Lung (tissue), 12 donors: ENCODE results near the gene MTSS2. TPM values are rescaled to one million over a fixed set of nuclear protein-coding genes. Genes with fewer than 3 reads are reported as not detected.

ENCODE experiments used
- ATAC-seq: fragments of 200-7000 bp; cut with Tn5 transposase; one replicate; pipeline ENCODE4 v1.9.1; 2020; ENCODE audit warnings: moderate number of reproducible peaks; ENCODE audit not compliant: insufficient read depth, low FRiP score
- DNase-seq, 3 donors: peaks; one replicate each; pipeline ENCODE4 v3.0.0-alpha.2; 2013 to 2017
- H3K27ac ChIP-seq, 2 donors: one replicate each; pipeline ENCODE4 v1.5.1; 2013; ENCODE audit warnings: mild to moderate bottlenecking in 2 of 2, moderate library complexity in 2 of 2, control low read depth in 1 of 2, inconsistent platforms in 1 of 2, low read depth in 1 of 2, low read length in 1 of 2
- H3K27me3 ChIP-seq, 3 donors: one replicate each; pipeline ENCODE4 v1.5.1; 2013; ENCODE audit warnings: low read length in 2 of 3; ENCODE audit not compliant: control insufficient read depth in 3 of 3, insufficient read depth in 3 of 3
- H3K36me3 ChIP-seq, 4 donors: one replicate each; pipeline ENCODE4 v1.5.1; 2013; ENCODE audit warnings: low read length in 4 of 4, mild to moderate bottlenecking in 1 of 4, moderate library complexity in 1 of 4; ENCODE audit not compliant: control insufficient read depth in 4 of 4, insufficient read depth in 4 of 4
- H3K4me1 ChIP-seq, 5 donors: one replicate each; pipeline ENCODE4 v1.5.1; 2013; ENCODE audit warnings: low read length in 5 of 5, mild to moderate bottlenecking in 2 of 5, moderate library complexity in 1 of 5; ENCODE audit not compliant: control insufficient read depth in 5 of 5, insufficient read depth in 5 of 5
- H3K4me3 ChIP-seq: one replicate; pipeline ENCODE4 v1.5.1; 2013; ENCODE audit warnings: mild to moderate bottlenecking, control low read depth, moderate library complexity
- H3K9ac ChIP-seq, 2 donors: one replicate each; pipeline ENCODE4 v1.5.1; 2013; ENCODE audit warnings: low read length in 2 of 2, control low read depth in 1 of 2; ENCODE audit not compliant: insufficient read depth in 1 of 2
- H3K9me3 ChIP-seq, 4 donors: one replicate each; pipeline ENCODE4 v1.5.1; 2013; ENCODE audit warnings: low read length in 3 of 4, mild to moderate bottlenecking in 1 of 4, moderate library complexity in 1 of 4; ENCODE audit not compliant: control insufficient read depth in 4 of 4, insufficient read depth in 3 of 4
- CTCF ChIP-seq: IDR thresholded peaks from 2 replicates; pipeline ENCODE4 v1.5.1; 2012; ENCODE audit warnings: mild to moderate bottlenecking; ENCODE audit errors: control extremely low read depth, extremely low read depth
- WGBS, 2 donors: extraction: QIAGEN DNeasy Blood & Tissue Kit; methylation state at CpG; one replicate each; pipeline ENCODE4 v1.1.7; 2013; 5-methylcytosine and 5-hydroxymethylcytosine counted together
- polyA plus RNA-seq, 2 donors: library from polyadenylated mRNA; stranded (reverse); fragments of 200-250 nt; gene quantifications; one replicate each; pipeline ENCODE4 v1.2.1, GENCODE V29; 2013
- total RNA-seq, 2 donors: library from RNA; depleted of rRNA in 1 of 2; stranded (reverse); fragments of >200 nt in 1 of 2; gene quantifications; one replicate each; pipeline ENCODE4 v1.2.1, GENCODE V29; 2014 to 2021
- donor health status: control.
- donor health status: control.
- donor health status: Bipolar disorder and iron deficiency.
- donor health status: healthy.
- donor health status: DM: yes; HTN: yes; CAD: no.

MTSS2 gene
- total and polyA plus RNA-seq, 4 donors = 40.6 to 91.3 (median 73.3) TPM

GRCh38 chr16:70652322-70652721 lies 33.5 kb downstream of the MTSS2 start:
- ATAC-seq = no peak
- Histone ChIP-seq H3K4me3 (no peak overlapping the region), H3K27me3 (no peaks in the 10 kb centered on the region), H3K27ac (no peak overlapping the region), H3K36me3 (no peaks in the 10 kb centered on the region), H3K9ac (no peak overlapping the region), H3K4me1 (peaks cover 0 to 4% (median 0%) of the 10 kb centered on the region in 5 donors), H3K9me3 (no peaks in the 10 kb centered on the region)
- no peak for DNase-seq
- TF ChIP-seq CTCF = no peak
- 92 to 93% methylated on average over 2 of the region's 2 CpGs for WGBS, 2 donors

GRCh38 chr16:70651524-70651923 lies 34.3 kb downstream of the MTSS2 start:
- ATAC-seq = no peak
- no peak for DNase-seq
- no peaks in the 10 kb centered on the region for H3K27me3 ChIP-seq
- TF ChIP-seq CTCF = no peak
- H3K4me1 ChIP-seq = peaks cover 0 to 7% (median 0%) of the 10 kb centered on the region in 5 donors
- no peak overlapping the region for H3K27ac ChIP-seq
- no peak overlapping the region for H3K4me3 ChIP-seq
- no peaks in the 10 kb centered on the region for H3K9me3 ChIP-seq
- WGBS, 2 donors = 89 to 95% methylated on average over 3 of the region's 3 CpGs
- H3K9ac ChIP-seq = no peak overlapping the region
- no peaks in the 10 kb centered on the region for H3K36me3 ChIP-seq

GRCh38 chr16:70650216-70650615 lies 35.6 kb downstream of the MTSS2 start:
- WGBS, 2 donors = 80 to 88% methylated on average over 4 of the region's 4 CpGs
- Histone ChIP-seq H3K4me1 (peaks cover 0 to 10% (median 0%) of the 10 kb centered on the region in 5 donors), H3K36me3 (no peaks in the 10 kb centered on the region), H3K4me3 (no peak overlapping the region), H3K9ac (no peak overlapping the region), H3K27me3 (no peaks in the 10 kb centered on the region), H3K27ac (no peak overlapping the region), H3K9me3 (peaks cover 0 to 1% (median 0%) of the 10 kb centered on the region in 4 donors)
- no peak for DNase-seq
- no peak for TF ChIP-seq CTCF
- no peak for ATAC-seq

GRCh38 chr16:70649300-70649699 lies 36.6 kb downstream of the MTSS2 start:
- no peaks in the 10 kb centered on the region for H3K36me3 ChIP-seq
- no peak overlapping the region for H3K9ac ChIP-seq
- H3K27ac ChIP-seq = no peak overlapping the region
- H3K27me3 ChIP-seq = no peaks in the 10 kb centered on the region
- TF ChIP-seq CTCF = no peak
- no peak overlapping the region for H3K4me3 ChIP-seq
- no peak for DNase-seq
- peaks cover 0 to 10% (median 0%) of the 10 kb centered on the region in 5 donors for H3K4me1 ChIP-seq
- H3K9me3 ChIP-seq = peaks cover 0 to 1% (median 0%) of the 10 kb centered on the region in 4 donors
- no peak for ATAC-seq
- 91 to 92% methylated on average over 7 of the region's 7 CpGs for WGBS, 2 donors
